IPS-15b (cell line): ENCODE results near the gene NCAPH2.
A peak's percentile ranks its signal among the peaks of the same experiment; 100 is the strongest.

ENCODE experiments used
- H3K27me3 ChIP-seq: one replicate; pipeline ENCODE4 v1.6.1; 2013; ENCODE audit warnings: low read length; ENCODE audit not compliant: control insufficient read depth, insufficient read depth
- H3K36me3 ChIP-seq: one replicate; pipeline ENCODE4 v1.6.1; 2013; ENCODE audit warnings: low read length; ENCODE audit not compliant: control insufficient read depth, insufficient read depth
- H3K4me1 ChIP-seq: one replicate; pipeline ENCODE4 v1.6.1; 2013; ENCODE audit warnings: mild to moderate bottlenecking, low read length; ENCODE audit not compliant: control insufficient read depth, insufficient read depth
- H3K4me3 ChIP-seq: one replicate; pipeline ENCODE4 v1.5.1; 2013; ENCODE audit warnings: low read depth, low read length
- H3K9ac ChIP-seq: one replicate; pipeline ENCODE4 v1.6.1; 2013; ENCODE audit warnings: low read depth, mild to moderate bottlenecking, low read length
- H3K9me3 ChIP-seq: one replicate; pipeline ENCODE4 v1.6.1; 2013; ENCODE audit warnings: mild to moderate bottlenecking, low read length; ENCODE audit not compliant: control insufficient read depth, insufficient read depth

The NCAPH2 gene

GRCh38 chr22:50553310-50553709 is 45.3 kb downstream of the NCAPH2 start:
- H3K9me3 ChIP-seq: no peaks in the 10 kb centered on the region
- no peaks in the 10 kb centered on the region for H3K4me1 ChIP-seq
- no peak overlapping the region for H3K4me3 ChIP-seq
- H3K9ac ChIP-seq: no peak overlapping the region
- peaks cover 6% of the 10 kb centered on the region for H3K27me3 ChIP-seq
- H3K36me3 ChIP-seq: no peaks in the 10 kb centered on the region

GRCh38 chr22:50556703-50557102 is 48.7 kb downstream of the NCAPH2 start:
- peaks cover 8% of the 10 kb centered on the region for H3K27me3 ChIP-seq
- H3K36me3 ChIP-seq: no peaks in the 10 kb centered on the region
- H3K9ac ChIP-seq: no peak overlapping the region
- H3K9me3 ChIP-seq: no peaks in the 10 kb centered on the region
- no peak overlapping the region for H3K4me3 ChIP-seq
- H3K4me1 ChIP-seq: no peaks in the 10 kb centered on the region

GRCh38 chr22:50560034-50560433 is 52.0 kb downstream of the NCAPH2 start:
- no peaks in the 10 kb centered on the region for H3K36me3 ChIP-seq
- H3K9ac ChIP-seq: no peak overlapping the region
- no peaks in the 10 kb centered on the region for H3K9me3 ChIP-seq
- H3K4me1 ChIP-seq: no peaks in the 10 kb centered on the region
- H3K4me3 ChIP-seq: no peak overlapping the region
- peaks cover 22% of the 10 kb centered on the region for H3K27me3 ChIP-seq

- Histone ChIP-seq H3K9ac (no peak overlapping the region), H3K36me3 (no peaks in the 10 kb centered on the region), H3K4me1 (no peaks in the 10 kb centered on the region), H3K4me3 (no peak overlapping the region), H3K27me3 (peaks cover 22% of the 10 kb centered on the region), H3K9me3 (no peaks in the 10 kb centered on the region)
These were observed 53.7 kb downstream of the NCAPH2 start for GRCh38 chr22:50561401-50562358.

GRCh38 chr22:50562523-50563412 is 54.7 kb downstream of the NCAPH2 start, which contains the start of gene SYCE3:
Gene SYCE3 (minus strand): TSS chr22:50562919. CDS start chr22:50556405, 6,514 bp downstream.
- Histone ChIP-seq H3K4me1 (no peaks in the 10 kb centered on the region), H3K36me3 (no peaks in the 10 kb centered on the region), H3K9me3 (no peaks in the 10 kb centered on the region), H3K27me3 (peaks cover 22% of the 10 kb centered on the region), H3K9ac (no peak within 1 kb of the TSS), H3K4me3 (peak within 1 kb of the TSS; percentile 83)

- no peaks in the 10 kb centered on the region for H3K4me1 ChIP-seq
- peaks cover 20% of the 10 kb centered on the region for H3K27me3 ChIP-seq
- peak overlapping the region; percentile 83 for H3K4me3 ChIP-seq
- no peaks in the 10 kb centered on the region for H3K9me3 ChIP-seq
- no peak overlapping the region for H3K9ac ChIP-seq
- H3K36me3 ChIP-seq: no peaks in the 10 kb centered on the region
These were observed 55.6 kb downstream of the NCAPH2 start for GRCh38 chr22:50563413-50564160.

GRCh38 chr22:50564289-50564688 is 56.3 kb downstream of the NCAPH2 start:
- H3K9ac ChIP-seq: no peak overlapping the region
- peaks cover 20% of the 10 kb centered on the region for H3K27me3 ChIP-seq
- H3K4me1 ChIP-seq: no peaks in the 10 kb centered on the region
- no peaks in the 10 kb centered on the region for H3K9me3 ChIP-seq
- no peak overlapping the region for H3K4me3 ChIP-seq
- peaks cover 4% of the 10 kb centered on the region for H3K36me3 ChIP-seq

- H3K4me3 ChIP-seq: no peak overlapping the region
- no peak overlapping the region for H3K9ac ChIP-seq
- no peaks in the 10 kb centered on the region for H3K9me3 ChIP-seq
- H3K4me1 ChIP-seq: no peaks in the 10 kb centered on the region
- peaks cover 14% of the 10 kb centered on the region for H3K27me3 ChIP-seq
- H3K36me3 ChIP-seq: peaks cover 25% of the 10 kb centered on the region
These were observed 59.8 kb downstream of the NCAPH2 start for GRCh38 chr22:50567721-50568252.

GRCh38 chr22:50568626-50569025 is 60.6 kb downstream of the NCAPH2 start:
- H3K4me1 ChIP-seq: no peaks in the 10 kb centered on the region
- H3K36me3 ChIP-seq: peaks cover 33% of the 10 kb centered on the region
- H3K4me3 ChIP-seq: no peak overlapping the region
- H3K9me3 ChIP-seq: no peaks in the 10 kb centered on the region
- H3K9ac ChIP-seq: peak overlapping the region; percentile 37
- H3K27me3 ChIP-seq: peaks cover 10% of the 10 kb centered on the region

- H3K4me1 ChIP-seq: no peaks in the 10 kb centered on the region
- H3K9me3 ChIP-seq: no peaks in the 10 kb centered on the region
- no peak overlapping the region for H3K9ac ChIP-seq
- peaks cover 6% of the 10 kb centered on the region for H3K27me3 ChIP-seq
- H3K4me3 ChIP-seq: no peak overlapping the region
- peaks cover 36% of the 10 kb centered on the region for H3K36me3 ChIP-seq
These were observed 61.0 kb downstream of the NCAPH2 start for GRCh38 chr22:50569041-50569459.
